ENCODE results near the gene IRAK2.
"Not testable (repeated sequence)": the region's sequence is repeated elsewhere in the genome, so short reads cannot be mapped to it uniquely, and the experiment has no call there.

Gene IRAK2

DNA sequence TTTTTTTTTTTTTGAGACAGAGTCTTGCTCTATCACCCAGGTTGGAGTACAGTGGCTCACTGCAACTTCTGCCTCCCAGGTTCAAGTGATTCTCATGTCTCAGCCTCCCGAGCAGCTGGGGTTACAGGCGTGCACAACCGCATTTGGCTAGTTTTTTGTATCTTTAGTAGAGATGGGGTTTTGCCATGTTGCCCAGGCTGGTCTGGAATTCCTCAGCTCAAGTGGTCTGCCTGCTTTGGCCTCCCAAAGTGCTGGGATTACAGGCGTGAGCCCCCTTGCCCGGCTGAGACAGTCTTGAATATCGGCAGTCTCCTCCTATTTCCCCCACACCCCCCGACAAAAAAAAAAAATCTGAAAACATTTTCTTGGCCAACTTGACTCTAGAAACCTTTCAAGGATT lies 102.2 kb downstream of the IRAK2 start:
- Mint-ChIP-seq H3K36me3 (peaks cover 60% of the 10 kb centered on the region), H3K27ac (peak overlapping the region; percentile 51), H3K4me1 (peaks cover 40% of the 10 kb centered on the region)
- not testable (repeated sequence) for H3K9me3 Mint-ChIP-seq, H3K4me3 Mint-ChIP-seq, ATAC-seq, H3K27me3 Mint-ChIP-seq

DNA sequence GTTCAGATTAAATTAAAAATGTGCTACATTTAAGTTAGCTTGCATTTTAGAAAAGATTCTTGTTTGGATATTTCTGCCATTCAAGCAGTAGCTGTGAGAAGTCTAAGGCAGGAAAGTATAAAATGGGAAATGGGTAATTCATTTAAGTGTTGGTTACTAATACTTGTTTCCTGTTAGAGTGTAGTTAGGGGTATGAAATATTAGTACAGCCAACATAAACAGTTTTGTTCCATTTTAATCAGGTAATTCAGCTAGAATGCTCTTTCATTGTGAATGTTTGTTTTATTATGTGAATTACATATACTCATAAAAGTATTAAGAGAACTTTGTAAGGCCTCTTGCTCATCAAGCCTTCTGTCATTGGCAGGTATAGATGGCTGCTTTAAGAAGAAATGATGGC lies 103.4 kb downstream of the IRAK2 start:
- peaks cover 59% of the 10 kb centered on the region for H3K36me3 Mint-ChIP-seq
- no peaks in the 10 kb centered on the region for H3K27me3 Mint-ChIP-seq
- H3K9me3 Mint-ChIP-seq = no peaks in the 10 kb centered on the region
- peaks cover 42% of the 10 kb centered on the region for H3K4me1 Mint-ChIP-seq
- H3K27ac Mint-ChIP-seq = peak overlapping the region; percentile 51
- ATAC-seq = no peak
- no peak overlapping the region for H3K4me3 Mint-ChIP-seq

- H3K27ac Mint-ChIP-seq = no peak overlapping the region
- H3K9me3 Mint-ChIP-seq = no peaks in the 10 kb centered on the region
- H3K4me1 Mint-ChIP-seq = peaks cover 42% of the 10 kb centered on the region
- H3K27me3 Mint-ChIP-seq = no peaks in the 10 kb centered on the region
- no peak overlapping the region for H3K4me3 Mint-ChIP-seq
- H3K36me3 Mint-ChIP-seq = peaks cover 55% of the 10 kb centered on the region
- ATAC-seq = no peak
Observed at GRCh38 chr3:10268930-10269329, 104.2 kb downstream of the IRAK2 start.

- no peak for ATAC-seq
- Mint-ChIP-seq H3K9me3 (no peaks in the 10 kb centered on the region), H3K4me3 (no peak overlapping the region), H3K27me3 (no peaks in the 10 kb centered on the region), H3K27ac (no peak overlapping the region), H3K36me3 (peaks cover 50% of the 10 kb centered on the region), H3K4me1 (peaks cover 42% of the 10 kb centered on the region)
Observed at GRCh38 chr3:10269443-10269842, 104.7 kb downstream of the IRAK2 start.

DNA sequence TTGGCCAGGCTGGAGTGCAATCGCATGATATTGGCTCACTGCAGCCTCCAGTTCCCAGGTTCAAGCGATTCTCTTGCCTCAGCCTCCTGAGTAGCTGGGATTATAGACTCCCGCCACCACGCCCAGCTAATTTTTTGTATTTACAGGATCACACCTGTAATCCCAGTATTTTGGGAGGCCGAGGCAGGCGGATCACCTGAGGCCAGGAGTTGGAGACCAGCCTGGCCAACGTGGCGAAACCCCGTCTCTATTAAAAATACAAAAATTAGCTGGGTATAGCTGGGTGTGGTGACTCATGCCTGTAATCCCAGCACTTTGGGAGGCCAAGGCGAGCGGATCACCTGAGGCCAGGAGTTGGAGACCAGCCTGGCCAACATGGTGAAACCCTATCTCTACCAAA lies 107.8 kb downstream of the IRAK2 start:
- Mint-ChIP-seq H3K4me1 (peaks cover 29% of the 10 kb centered on the region), H3K36me3 (peaks cover 39% of the 10 kb centered on the region), H3K27ac (peak overlapping the region; percentile 65)
- not testable (repeated sequence) for ATAC-seq, H3K9me3 Mint-ChIP-seq, H3K27me3 Mint-ChIP-seq, H3K4me3 Mint-ChIP-seq

- H3K9me3 Mint-ChIP-seq = no peaks in the 10 kb centered on the region
- peak overlapping the region; percentile 29 for H3K4me3 Mint-ChIP-seq
- peaks cover 25% of the 10 kb centered on the region for H3K4me1 Mint-ChIP-seq
- peaks cover 40% of the 10 kb centered on the region for H3K36me3 Mint-ChIP-seq
- no peaks in the 10 kb centered on the region for H3K27me3 Mint-ChIP-seq
- no peak for ATAC-seq
- peak overlapping the region; percentile 65 for H3K27ac Mint-ChIP-seq
Observed at GRCh38 chr3:10272977-10273376, 108.3 kb downstream of the IRAK2 start.

DNA sequence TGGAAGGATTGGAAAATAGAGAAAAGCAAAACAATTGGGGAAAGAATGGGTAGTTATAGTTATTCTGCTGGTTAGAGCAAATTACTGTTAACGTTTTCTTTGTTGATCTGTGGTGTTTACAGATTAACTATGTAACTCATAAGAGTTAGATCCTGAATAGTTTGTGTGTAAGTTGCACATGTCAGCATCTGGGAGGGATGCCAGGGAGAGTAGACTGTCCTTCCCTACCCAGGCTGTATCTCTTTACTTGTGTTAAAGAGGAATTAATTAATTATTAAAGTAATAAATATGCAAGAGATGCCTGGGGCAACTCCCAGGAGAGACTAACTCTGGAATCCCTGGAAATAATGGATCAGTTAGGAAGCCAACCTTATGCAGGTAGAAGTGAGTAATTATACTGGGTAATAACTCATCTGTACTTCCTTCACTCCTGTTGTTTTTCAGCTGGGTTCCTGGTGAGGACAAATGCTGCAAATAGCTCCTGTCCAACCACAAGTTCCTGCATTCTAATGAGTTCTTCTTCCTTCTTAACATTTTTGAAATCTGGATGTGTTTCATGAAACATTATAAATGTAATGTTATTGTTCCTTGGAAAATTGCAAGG lies 109.1 kb downstream of the IRAK2 start:
- ATAC-seq = no peak
- H3K4me3 Mint-ChIP-seq = no peak overlapping the region
- peak overlapping the region; percentile 65 for H3K27ac Mint-ChIP-seq
- H3K36me3 Mint-ChIP-seq = peaks cover 49% of the 10 kb centered on the region
- H3K9me3 Mint-ChIP-seq = no peaks in the 10 kb centered on the region
- peaks cover 25% of the 10 kb centered on the region for H3K4me1 Mint-ChIP-seq
- no peaks in the 10 kb centered on the region for H3K27me3 Mint-ChIP-seq

DNA sequence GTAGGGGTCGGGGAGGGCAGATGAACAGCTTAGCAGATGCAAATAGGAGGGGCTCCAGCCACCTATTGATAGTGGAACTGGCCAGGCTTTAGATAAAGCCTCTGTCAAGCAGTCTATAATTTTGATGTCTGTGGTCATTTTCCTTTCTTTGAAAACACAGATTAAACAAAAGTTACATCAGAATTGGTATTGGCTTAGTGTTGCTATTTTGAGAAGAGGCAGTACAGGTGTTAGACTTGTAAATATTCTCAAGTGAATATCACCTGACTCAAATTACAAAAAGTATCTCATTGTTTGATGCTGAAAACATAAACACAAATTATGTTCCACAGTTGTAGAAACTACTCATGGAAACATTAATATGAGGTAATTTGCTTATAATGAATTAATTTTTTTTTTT lies 109.9 kb downstream of the IRAK2 start:
- H3K4me3 Mint-ChIP-seq = no peak overlapping the region
- peaks cover 25% of the 10 kb centered on the region for H3K4me1 Mint-ChIP-seq
- peak overlapping the region; percentile 22 for H3K27ac Mint-ChIP-seq
- H3K27me3 Mint-ChIP-seq = no peaks in the 10 kb centered on the region
- no peaks in the 10 kb centered on the region for H3K9me3 Mint-ChIP-seq
- peaks cover 52% of the 10 kb centered on the region for H3K36me3 Mint-ChIP-seq
- no peak for ATAC-seq

GRCh38 chr3:10277115-10277625 lies 112.5 kb downstream of the IRAK2 start:
- Mint-ChIP-seq H3K4me3 (no peak overlapping the region), H3K9me3 (no peaks in the 10 kb centered on the region), H3K27me3 (no peaks in the 10 kb centered on the region), H3K27ac (peak overlapping the region; percentile 40), H3K36me3 (peaks cover 45% of the 10 kb centered on the region), H3K4me1 (peaks cover 24% of the 10 kb centered on the region)
- ATAC-seq = no peak

DNA sequence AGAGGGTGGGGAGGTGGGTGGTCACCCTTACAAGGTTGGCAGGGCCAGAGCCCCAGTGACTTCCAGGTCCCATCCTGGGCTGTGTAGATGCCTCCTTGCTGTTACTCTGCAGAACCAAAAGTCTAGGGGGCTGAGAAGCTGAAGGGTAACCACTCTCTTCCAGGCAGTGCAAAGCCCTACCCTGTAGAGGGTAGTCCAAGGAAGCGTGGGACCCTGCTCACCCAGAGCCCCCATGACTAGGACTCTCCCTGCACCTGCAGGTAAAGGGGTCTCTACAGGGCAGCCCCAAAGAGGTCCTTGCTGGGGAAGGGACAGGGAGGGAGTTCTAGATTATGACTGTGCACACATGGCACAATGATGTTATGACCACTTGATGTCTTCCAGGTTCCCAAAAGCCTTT lies 113.8 kb downstream of the IRAK2 start:
- Mint-ChIP-seq H3K4me3 (no peak overlapping the region), H3K27ac (no peak overlapping the region), H3K9me3 (no peaks in the 10 kb centered on the region), H3K36me3 (peaks cover 39% of the 10 kb centered on the region), H3K4me1 (peaks cover 11% of the 10 kb centered on the region), H3K27me3 (no peaks in the 10 kb centered on the region)
- no peak for ATAC-seq

DNA sequence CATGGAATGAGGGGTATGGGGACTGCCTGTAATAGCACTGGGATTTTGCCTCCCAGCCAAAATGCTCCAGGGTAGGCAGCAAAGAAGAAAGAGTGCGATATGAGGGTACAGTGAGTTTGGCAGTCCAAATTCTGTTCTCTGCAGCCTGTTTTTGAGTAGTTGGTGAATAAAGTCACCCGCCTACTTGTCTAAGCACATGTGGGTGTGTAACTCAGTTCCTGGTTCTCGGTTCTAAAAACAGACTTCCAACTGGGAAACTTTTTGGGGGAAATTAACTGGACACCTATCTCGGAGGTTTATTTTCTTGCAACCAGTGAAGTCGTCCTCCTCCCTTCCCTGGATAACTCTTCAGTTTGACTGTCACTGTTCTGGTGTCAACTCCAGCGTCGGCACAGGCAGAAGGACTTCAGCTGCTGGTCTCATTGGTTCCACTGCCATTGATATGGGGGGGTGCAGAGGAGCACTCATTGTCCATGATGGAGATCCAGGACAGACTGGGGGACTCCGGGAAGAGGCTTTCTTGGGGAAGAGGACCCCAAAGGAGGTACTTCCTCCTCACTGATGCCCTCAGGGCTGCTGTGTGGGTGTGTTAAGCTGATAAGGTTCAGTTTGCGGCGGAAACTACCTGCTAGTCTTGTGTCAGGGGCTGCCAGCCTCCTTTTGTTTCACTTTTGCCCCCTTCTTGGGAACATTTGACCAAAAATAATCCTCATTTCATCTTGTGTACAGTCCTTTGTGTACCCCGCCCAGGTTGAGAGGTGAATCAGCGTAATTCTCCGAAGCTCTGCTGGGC lies 114.9 kb downstream of the IRAK2 start:
- Mint-ChIP-seq H3K27me3 (no peaks in the 10 kb centered on the region), H3K27ac (no peak overlapping the region), H3K36me3 (peaks cover 39% of the 10 kb centered on the region), H3K9me3 (no peaks in the 10 kb centered on the region), H3K4me3 (no peak overlapping the region), H3K4me1 (peaks cover 9% of the 10 kb centered on the region)
- ATAC-seq = no peak

GRCh38 chr3:10280177-10280529 lies 115.4 kb downstream of the IRAK2 start:
- Mint-ChIP-seq H3K4me1 (peaks cover 14% of the 10 kb centered on the region), H3K27me3 (no peaks in the 10 kb centered on the region), H3K36me3 (peaks cover 40% of the 10 kb centered on the region), H3K27ac (no peak overlapping the region), H3K4me3 (no peak overlapping the region), H3K9me3 (no peaks in the 10 kb centered on the region)
- no peak for ATAC-seq

DNA sequence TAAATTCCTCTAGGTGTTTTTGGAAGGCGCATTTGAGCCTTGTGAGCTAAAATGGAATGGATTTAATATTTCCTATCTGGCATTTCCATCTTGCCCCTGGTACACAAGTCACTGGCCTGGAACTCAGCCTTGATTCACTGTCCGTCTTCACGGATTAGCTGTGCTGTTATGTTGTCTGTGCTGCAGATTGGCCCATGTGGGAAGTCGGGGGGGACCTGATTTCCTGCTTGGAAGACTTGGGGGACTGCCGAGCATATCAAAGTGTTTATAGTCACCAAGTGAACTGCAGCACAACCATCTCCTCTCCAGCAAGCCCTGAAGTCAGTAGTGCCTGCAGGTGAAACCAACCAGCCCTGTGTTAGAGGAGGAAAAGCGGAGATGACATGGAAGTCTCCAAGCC lies 115.9 kb downstream of the IRAK2 start:
- H3K4me1 Mint-ChIP-seq = peaks cover 18% of the 10 kb centered on the region

GRCh38 chr3:10281951-10282350 lies 117.2 kb downstream of the IRAK2 start:
- Mint-ChIP-seq H3K27me3 (no peaks in the 10 kb centered on the region), H3K4me3 (no peak overlapping the region), H3K9me3 (no peaks in the 10 kb centered on the region), H3K4me1 (peaks cover 22% of the 10 kb centered on the region), H3K27ac (no peak overlapping the region), H3K36me3 (peaks cover 45% of the 10 kb centered on the region)
- ATAC-seq = no peak

More for the DNA sequence above, 115.9 kb downstream of the IRAK2 start:
- Mint-ChIP-seq H3K4me3 (no peak overlapping the region), H3K36me3 (peaks cover 44% of the 10 kb centered on the region), H3K27ac (no peak overlapping the region), H3K9me3 (no peaks in the 10 kb centered on the region), H3K27me3 (no peaks in the 10 kb centered on the region)
- ATAC-seq = no peak

- peaks cover 22% of the 10 kb centered on the region for H3K4me1 Mint-ChIP-seq
Observed at GRCh38 chr3:10283638-10284037, 118.9 kb downstream of the IRAK2 start.

DNA sequence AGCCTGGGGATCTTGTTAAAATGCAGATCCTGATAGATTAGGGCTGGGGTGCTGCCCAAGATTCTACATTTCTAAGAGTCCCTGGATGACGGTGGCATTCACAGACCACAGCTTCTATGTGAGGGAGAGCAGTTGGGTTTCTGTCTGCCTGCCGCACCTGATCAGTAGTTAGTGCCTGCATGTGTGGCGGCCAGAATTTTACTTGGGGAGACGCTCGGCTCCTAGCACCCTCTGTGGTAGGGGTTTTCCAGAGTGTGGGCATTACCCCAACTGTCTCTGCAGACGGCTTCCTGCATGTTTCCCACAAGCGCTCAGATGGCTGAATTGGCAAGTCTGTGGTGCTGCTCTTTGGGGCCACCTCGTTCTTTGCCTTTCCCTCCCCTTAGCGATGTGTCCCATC lies 119.8 kb downstream of the IRAK2 start:
- Mint-ChIP-seq H3K9me3 (no peaks in the 10 kb centered on the region), H3K27me3 (no peaks in the 10 kb centered on the region), H3K27ac (peak overlapping the region; percentile 3), H3K4me3 (no peak overlapping the region), H3K36me3 (peaks cover 32% of the 10 kb centered on the region), H3K4me1 (peaks cover 22% of the 10 kb centered on the region)
- peak; percentile 70 for ATAC-seq

More at GRCh38 chr3:10283638-10284037, 118.9 kb downstream of the IRAK2 start:
- H3K27ac Mint-ChIP-seq = peak overlapping the region; percentile 3
- H3K9me3 Mint-ChIP-seq = no peaks in the 10 kb centered on the region
- H3K4me3 Mint-ChIP-seq = no peak overlapping the region
- peaks cover 40% of the 10 kb centered on the region for H3K36me3 Mint-ChIP-seq
- ATAC-seq = no peak
- no peaks in the 10 kb centered on the region for H3K27me3 Mint-ChIP-seq
